CD4-positive, alpha-beta T cell (primary cell): ENCODE data around the gene RUNX3. TPM values are rescaled to one million over a fixed set of nuclear protein-coding genes. Genes with fewer than 3 reads are reported as not detected.

Experiments
- ATAC-seq: fragments of 200-7000 bp; cut with Tn5 transposase; one replicate; pipeline ENCODE4 v1.10.0; 2022; ENCODE audit warnings: mild to moderate bottlenecking; ENCODE audit not compliant: poor library complexity
- CTCF ChIA-PET: fragments of 350-600 bp; sonication (Branson Sonifier 250); formaldehyde crosslinking; loops from one replicate; lab custom pipeline; 2021; ENCODE audit warnings: antibody characterized with exemption, inconsistent platforms; lab: Charles Lee
- POLR2A ChIA-PET: fragments of 350-600 bp; sonication (Branson Sonifier 250); formaldehyde crosslinking; loops from one replicate; lab custom pipeline; 2021; ENCODE audit warnings: antibody characterized with exemption, inconsistent platforms; lab: Charles Lee
- DNase-seq, 14 experiments: peaks; one replicate each; pipeline ENCODE4 v3.0.0-alpha.2; 2013 to 2020; ENCODE audit warnings: mixed read lengths in 2 of 14
- H3K27ac ChIP-seq, 2 donors: one replicate each; pipeline versions ENCODE4 v1.5.1 to v1.7.0; 2013; ENCODE audit warnings: low read length in 2 of 2, low read depth in 1 of 2, mild to moderate bottlenecking in 1 of 2
- H3K27me3 ChIP-seq, 2 experiments: 1 replicate in 1 of 2; 2 replicates in 1 of 2; pipeline versions ENCODE4 v1.6.1 to v1.7.0; 2013; ENCODE audit warnings: low read length in 2 of 2, control low read depth in 1 of 2, mild to moderate bottlenecking in 1 of 2, moderate library complexity in 1 of 2; ENCODE audit not compliant: insufficient read depth in 2 of 2, control insufficient read depth in 1 of 2
- H3K36me3 ChIP-seq: one replicate; pipeline ENCODE4 v1.6.1; 2013; ENCODE audit warnings: low read length, control low read depth; ENCODE audit not compliant: insufficient read depth
- H3K4me1 ChIP-seq: one replicate; pipeline ENCODE4 v1.6.1; 2013; ENCODE audit warnings: low read length, control low read depth; ENCODE audit not compliant: insufficient read depth
- H3K4me3 ChIP-seq: one replicate; pipeline ENCODE4 v1.5.1; 2013; ENCODE audit warnings: mild to moderate bottlenecking, low read length, moderate library complexity
- H3K9me3 ChIP-seq, 2 experiments: 1 replicate in 1 of 2; 2 replicates in 1 of 2; pipeline versions ENCODE4 v1.6.1 to v1.7.0; 2013; ENCODE audit warnings: low read length in 2 of 2, mild to moderate bottlenecking in 2 of 2, control low read depth in 1 of 2, moderate library complexity in 1 of 2; ENCODE audit not compliant: control insufficient read depth in 1 of 2, insufficient read depth in 1 of 2
- H3K27ac Mint-ChIP-seq: one replicate; pipeline ENCODE4 v1.8.0; 2020; ENCODE audit warnings: mixed read lengths
- H3K27me3 Mint-ChIP-seq: one replicate; pipeline ENCODE4 v1.8.0; 2021; ENCODE audit warnings: mixed read lengths
- H3K36me3 Mint-ChIP-seq: one replicate; pipeline ENCODE4 v1.8.0; 2021; ENCODE audit warnings: low read depth, mixed read lengths
- H3K4me1 Mint-ChIP-seq: one replicate; pipeline ENCODE4 v1.8.0; 2021; ENCODE audit warnings: low read depth, mixed read lengths
- H3K4me3 Mint-ChIP-seq: one replicate; pipeline ENCODE4 v1.8.0; 2020; ENCODE audit warnings: mild to moderate bottlenecking, mixed read lengths
- H3K9me3 Mint-ChIP-seq: one replicate; pipeline ENCODE4 v1.8.0; 2020; ENCODE audit warnings: mixed read lengths
- intact Hi-C, 2 experiments: fragments of 100-400 bp; cut with DNase I in 1 of 2; cut with micrococcal nuclease in 1 of 2; formaldehyde crosslinking; loops; one replicate each; pipeline versions ENCODE4 v1.15.1 to v1.9.0; 2023 to 2025; cut with DNase I, micrococcal nuclease
- total RNA-seq, 174 experiments: library from RNA in 2 of 174; stranded (reverse) in 2 of 174; gene quantifications; one replicate each; pipeline ENCODE4 v1.2.3 and lab custom pipeline; 2021 to 2026
- TF ChIP-seq, protein P1 (sequence below): fragments of 200-600 bp; IDR thresholded peaks from one replicate; pipeline ENCODE4 v1.8.0; 2022; ENCODE audit warnings: antibody characterized with exemption, mild to moderate bottlenecking

RUNX3 gene
- total RNA-seq, 2 experiments from 2014 or later, result 202 to 209 TPM

DNA sequence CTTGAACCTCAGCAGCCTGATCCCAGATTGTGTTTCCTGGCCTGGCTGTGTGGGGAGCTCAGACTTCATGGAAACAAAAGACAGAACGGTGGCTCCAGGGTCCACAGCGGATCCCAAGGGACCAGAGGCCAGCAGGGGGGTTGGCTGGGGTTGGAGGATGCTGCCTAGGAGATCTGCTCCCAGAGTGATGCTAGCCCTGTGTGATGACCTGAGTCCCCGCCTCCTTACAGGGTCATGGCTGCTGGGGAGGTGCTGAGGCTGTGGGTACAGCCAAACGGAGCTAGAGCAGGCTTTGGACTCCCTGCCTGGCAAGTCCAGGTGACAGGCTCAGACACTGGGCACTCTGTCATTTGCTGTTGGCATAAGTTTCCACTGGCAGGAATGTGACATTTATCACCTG lies 11.5 kb upstream of the RUNX3 start:
- no peaks in the 10 kb centered on the region for H3K27me3 ChIP-seq
- ChIA-PET CTCF (interaction anchor here (1.4 to 2.7 kb wide), 2 partner anchors 9 to 95 kb away, joined by 5 to 8 read pairs; no protein-coding TSS in a partner anchor), POLR2A (interaction anchor here (0.7 kb wide), 1 partner anchor 18 kb away, joined by 3 read pairs; no protein-coding TSS in a partner anchor)
- H3K4me3 ChIP-seq, result no peak overlapping the region
- DNase-seq (no peak), ATAC-seq (no peak)
- H3K36me3 Mint-ChIP-seq, result no peaks in the 10 kb centered on the region
- intact Hi-C loops, result no loop called here
- H3K27ac Mint-ChIP-seq, result no peak overlapping the region
- no peak overlapping the region for H3K27ac ChIP-seq
- no peaks in the 10 kb centered on the region for H3K27me3 Mint-ChIP-seq
- no peaks in the 10 kb centered on the region for H3K9me3 ChIP-seq
- no peaks in the 10 kb centered on the region for H3K4me1 ChIP-seq
- TF ChIP-seq, protein P1, sequence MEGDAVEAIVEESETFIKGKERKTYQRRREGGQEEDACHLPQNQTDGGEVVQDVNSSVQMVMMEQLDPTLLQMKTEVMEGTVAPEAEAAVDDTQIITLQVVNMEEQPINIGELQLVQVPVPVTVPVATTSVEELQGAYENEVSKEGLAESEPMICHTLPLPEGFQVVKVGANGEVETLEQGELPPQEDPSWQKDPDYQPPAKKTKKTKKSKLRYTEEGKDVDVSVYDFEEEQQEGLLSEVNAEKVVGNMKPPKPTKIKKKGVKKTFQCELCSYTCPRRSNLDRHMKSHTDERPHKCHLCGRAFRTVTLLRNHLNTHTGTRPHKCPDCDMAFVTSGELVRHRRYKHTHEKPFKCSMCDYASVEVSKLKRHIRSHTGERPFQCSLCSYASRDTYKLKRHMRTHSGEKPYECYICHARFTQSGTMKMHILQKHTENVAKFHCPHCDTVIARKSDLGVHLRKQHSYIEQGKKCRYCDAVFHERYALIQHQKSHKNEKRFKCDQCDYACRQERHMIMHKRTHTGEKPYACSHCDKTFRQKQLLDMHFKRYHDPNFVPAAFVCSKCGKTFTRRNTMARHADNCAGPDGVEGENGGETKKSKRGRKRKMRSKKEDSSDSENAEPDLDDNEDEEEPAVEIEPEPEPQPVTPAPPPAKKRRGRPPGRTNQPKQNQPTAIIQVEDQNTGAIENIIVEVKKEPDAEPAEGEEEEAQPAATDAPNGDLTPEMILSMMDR, result no peak
- peaks cover 13% of the 10 kb centered on the region for H3K4me1 Mint-ChIP-seq
- peaks cover 4% of the 10 kb centered on the region for H3K36me3 ChIP-seq
- H3K4me3 Mint-ChIP-seq, result no peak overlapping the region
- no peaks in the 10 kb centered on the region for H3K9me3 Mint-ChIP-seq

DNA sequence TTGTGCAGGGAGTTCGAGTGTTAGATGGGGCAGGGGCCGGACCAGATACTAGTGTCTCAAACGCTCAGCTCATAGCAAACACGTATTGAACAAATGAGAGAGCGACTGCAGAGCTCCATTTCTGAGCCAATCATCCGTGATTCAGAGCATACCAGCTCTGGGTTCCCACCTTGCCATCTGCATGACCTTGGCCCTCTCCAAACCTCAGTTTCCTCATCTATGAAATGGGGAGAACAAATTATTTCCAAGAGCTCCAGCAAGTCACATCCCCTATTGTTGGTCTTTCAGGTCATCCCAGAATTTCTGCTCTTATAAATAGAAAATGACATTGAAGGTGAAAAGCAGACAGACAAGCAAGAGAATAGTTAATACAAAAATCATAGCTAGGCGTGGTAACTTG lies 10.2 kb upstream of the RUNX3 start:
- Histone ChIP-seq H3K27me3 (no peaks in the 10 kb centered on the region), H3K4me3 (no peak overlapping the region), H3K4me1 (peaks cover 4% of the 10 kb centered on the region), H3K36me3 (peaks cover 4% of the 10 kb centered on the region), H3K9me3 (no peaks in the 10 kb centered on the region), H3K27ac (no peak overlapping the region)
- TF ChIP-seq, protein P1, result no peak
- intact Hi-C loops, result no loop called here
- POLR2A ChIA-PET, result interaction anchor here (0.6 to 1.3 kb wide), 3 partner anchors 10 to 92 kb away, joined by 3 to 8 read pairs (median 4); partner anchors contain the start of gene RUNX3
- H3K4me3 Mint-ChIP-seq, result no peak overlapping the region
- no peaks in the 10 kb centered on the region for H3K36me3 Mint-ChIP-seq
- no peaks in the 10 kb centered on the region for H3K9me3 Mint-ChIP-seq
- no peaks in the 10 kb centered on the region for H3K27me3 Mint-ChIP-seq
- CTCF ChIA-PET, result interaction anchor here (0.7 to 2.7 kb wide), 3 partner anchors 8 to 901 kb away, joined by 3 to 8 read pairs (median 6); no protein-coding TSS in a partner anchor
- H3K4me1 Mint-ChIP-seq, result peaks cover 13% of the 10 kb centered on the region
- DNase-seq (no peak), ATAC-seq (no peak)
- H3K27ac Mint-ChIP-seq, result no peak overlapping the region

DNA sequence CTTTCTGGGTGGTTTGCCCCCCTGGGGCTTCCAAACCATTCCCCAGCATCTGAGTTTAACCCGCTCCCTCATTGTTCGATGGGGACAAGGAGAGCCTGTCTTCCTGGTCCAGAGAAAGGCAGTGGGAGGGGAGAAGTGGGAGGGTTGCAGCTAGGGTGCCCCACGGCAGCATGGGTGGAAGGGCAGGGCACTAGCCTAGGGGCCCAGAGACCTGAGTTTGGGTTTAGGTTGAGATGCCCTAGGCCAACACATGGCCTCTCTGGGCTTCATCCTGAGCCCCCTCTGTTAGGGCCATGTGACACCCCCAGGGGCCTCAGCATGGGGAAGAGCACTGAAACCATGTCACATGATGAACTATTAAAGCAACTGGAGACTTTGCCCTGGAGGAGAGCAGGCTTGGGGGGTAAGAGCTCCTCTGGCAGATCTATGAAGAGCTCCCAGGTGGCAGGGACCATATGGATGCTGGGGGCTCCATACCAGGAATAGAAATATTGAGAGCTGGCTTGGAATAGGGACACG lies 9.7 kb upstream of the RUNX3 start:
- Mint-ChIP-seq H3K4me1 (peaks cover 14% of the 10 kb centered on the region), H3K9me3 (no peaks in the 10 kb centered on the region), H3K27me3 (no peaks in the 10 kb centered on the region), H3K4me3 (no peak overlapping the region), H3K27ac (no peak overlapping the region), H3K36me3 (no peaks in the 10 kb centered on the region)
- DNase-seq (no peak), ATAC-seq (no peak)
- Histone ChIP-seq H3K36me3 (peaks cover 4% of the 10 kb centered on the region), H3K9me3 (no peaks in the 10 kb centered on the region), H3K4me3 (no peak overlapping the region), H3K27ac (no peak overlapping the region), H3K27me3 (no peaks in the 10 kb centered on the region), H3K4me1 (peaks cover 9% of the 10 kb centered on the region)
- TF ChIP-seq, protein P1, result no peak
- intact Hi-C loops, result no loop called here
- ChIA-PET POLR2A (interaction anchor here (0.6 to 1.3 kb wide), 3 partner anchors 10 to 92 kb away, joined by 3 to 8 read pairs (median 4); partner anchors contain the start of gene RUNX3), CTCF (interaction anchor here (0.7 to 2.7 kb wide), 3 partner anchors 7 to 901 kb away, joined by 3 to 8 read pairs (median 6); no protein-coding TSS in a partner anchor)
